ENCODE measurements around the gene KCNIP1. TPM values are rescaled to one million over a fixed set of nuclear protein-coding genes. Genes with fewer than 3 reads are reported as not detected.
A peak's percentile ranks its signal among the peaks of the same experiment; 100 is the strongest.

Gene KCNIP1
- total RNA-seq, 4 donors from 2014 or later, result 0.97 to 1.7 TPM; not detected in 2

DNA sequence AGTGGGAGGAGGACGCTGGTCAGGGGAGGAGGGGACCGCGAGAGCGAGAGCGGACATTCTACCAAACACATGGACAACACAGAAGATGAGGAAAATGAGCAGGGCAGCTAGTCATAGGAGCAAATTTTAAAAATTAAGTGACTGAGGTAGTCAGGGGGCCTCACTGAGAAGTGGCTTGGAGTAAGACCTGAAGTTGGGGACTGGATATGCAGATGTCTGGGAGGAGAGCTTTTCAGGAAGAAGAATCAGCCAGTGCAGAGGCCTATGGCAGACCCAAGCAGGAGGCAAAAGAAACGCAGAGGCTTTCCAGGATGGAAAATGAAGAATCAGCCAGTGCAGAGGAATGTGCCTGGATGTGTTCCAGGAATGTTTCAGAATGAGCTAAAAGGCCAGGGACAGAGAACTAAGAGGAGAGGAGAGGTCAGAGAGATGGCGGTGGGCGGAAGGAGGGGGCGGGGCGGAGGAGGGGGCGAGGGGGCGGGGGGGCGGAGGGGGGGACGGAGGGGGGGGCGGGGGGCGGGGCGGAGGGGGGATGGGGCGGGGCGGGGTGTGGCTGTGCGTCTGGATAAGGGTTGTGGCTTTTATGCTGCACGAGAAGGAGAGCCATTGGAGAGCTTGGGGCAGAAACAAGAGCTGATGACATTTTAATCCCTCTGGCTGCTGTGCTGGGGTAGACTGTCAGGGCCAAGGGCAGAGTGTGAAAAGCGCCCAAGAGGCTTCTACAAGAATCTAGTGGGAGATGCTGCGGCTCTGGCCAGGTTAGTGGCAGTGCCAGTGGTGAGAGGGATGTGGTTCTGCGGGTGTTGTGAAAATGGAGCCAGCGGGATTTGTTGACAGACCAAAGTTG is 129.6 kb downstream of the KCNIP1 start:
- H3K27me3 ChIP-seq, result no peaks in the 10 kb centered on the region
- peak overlapping the region; percentile 31 to 50 (median 36) for H3K4me3 ChIP-seq
- peaks cover 16 to 29% (median 26%) of the 10 kb centered on the region in 4 donors for H3K4me1 ChIP-seq
- TF ChIP-seq POLR2AphosphoS5 (IDR thresholded peaks at IDR 0.05) (peak in 1 of 2 donors; percentile 61), EP300 (IDR thresholded peaks at IDR 0.05) (no peak), POLR2A (IDR thresholded peaks at IDR 0.05; ENCODE audit: low read depth) (no peak)
- TF ChIP-seq, protein P1, sequence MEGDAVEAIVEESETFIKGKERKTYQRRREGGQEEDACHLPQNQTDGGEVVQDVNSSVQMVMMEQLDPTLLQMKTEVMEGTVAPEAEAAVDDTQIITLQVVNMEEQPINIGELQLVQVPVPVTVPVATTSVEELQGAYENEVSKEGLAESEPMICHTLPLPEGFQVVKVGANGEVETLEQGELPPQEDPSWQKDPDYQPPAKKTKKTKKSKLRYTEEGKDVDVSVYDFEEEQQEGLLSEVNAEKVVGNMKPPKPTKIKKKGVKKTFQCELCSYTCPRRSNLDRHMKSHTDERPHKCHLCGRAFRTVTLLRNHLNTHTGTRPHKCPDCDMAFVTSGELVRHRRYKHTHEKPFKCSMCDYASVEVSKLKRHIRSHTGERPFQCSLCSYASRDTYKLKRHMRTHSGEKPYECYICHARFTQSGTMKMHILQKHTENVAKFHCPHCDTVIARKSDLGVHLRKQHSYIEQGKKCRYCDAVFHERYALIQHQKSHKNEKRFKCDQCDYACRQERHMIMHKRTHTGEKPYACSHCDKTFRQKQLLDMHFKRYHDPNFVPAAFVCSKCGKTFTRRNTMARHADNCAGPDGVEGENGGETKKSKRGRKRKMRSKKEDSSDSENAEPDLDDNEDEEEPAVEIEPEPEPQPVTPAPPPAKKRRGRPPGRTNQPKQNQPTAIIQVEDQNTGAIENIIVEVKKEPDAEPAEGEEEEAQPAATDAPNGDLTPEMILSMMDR (IDR thresholded peaks at IDR 0.05), result peak in 1 of 3 experiments; percentile 1
- intact Hi-C loops (cut with DNase I), result loop anchor here (2.0 to 10.0 kb wide), 3 partner anchors 161 to 406 kb away; no protein-coding TSS in a partner anchor
- no peaks in the 10 kb centered on the region for H3K36me3 ChIP-seq
- DNase-seq (ENCODE audit: extremely low spot score), result no peak
- 3% methylated on average over 19 of the region's 25 CpGs for WGBS
- H3K9me3 ChIP-seq, result no peaks in the 10 kb centered on the region
- peak overlapping the region; percentile 81 to 87 (median 82) for H3K27ac ChIP-seq (replicated peaks in 1 of 4)

DNA sequence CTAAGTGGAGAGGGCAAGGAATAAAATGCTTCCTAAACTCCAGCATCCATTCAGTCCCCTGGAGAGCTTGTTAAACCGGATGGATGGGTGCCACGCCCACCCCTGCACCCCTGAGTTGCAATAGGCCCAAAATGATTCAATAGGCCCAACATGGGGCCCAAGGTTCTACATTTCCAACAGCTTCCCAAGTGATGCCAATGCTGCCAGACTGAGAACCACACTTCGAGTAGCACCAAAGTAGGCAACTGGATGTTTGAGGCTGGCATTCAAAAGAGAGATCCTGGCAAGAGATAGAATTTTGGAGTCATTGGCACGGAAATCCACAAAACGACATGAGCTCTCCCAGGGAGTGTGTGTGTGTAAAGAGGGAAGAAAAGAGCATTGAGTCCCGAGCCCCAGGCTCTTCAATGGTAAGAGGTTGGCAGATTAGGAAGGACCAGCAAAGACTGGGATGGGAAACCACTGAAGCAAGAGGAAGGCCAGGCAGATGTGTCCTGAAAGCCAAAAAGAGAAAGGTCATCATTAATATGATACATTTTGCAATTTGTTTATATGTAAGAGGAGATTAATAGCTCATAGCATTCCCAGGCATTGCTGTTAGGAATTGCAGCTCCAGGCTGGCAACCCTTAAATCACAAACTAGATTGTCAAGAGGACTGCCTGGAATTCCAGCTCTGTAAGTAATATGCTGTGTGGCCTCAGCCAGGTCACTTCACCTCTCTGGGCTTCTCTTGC is 130.6 kb downstream of the KCNIP1 start:
- intact Hi-C loops (cut with DNase I), result loop anchor here (5.0 to 10.0 kb wide), 2 partner anchors 160 to 407 kb away; no protein-coding TSS in a partner anchor
- 85% methylated on average over 6 of the region's 6 CpGs for WGBS

DNA sequence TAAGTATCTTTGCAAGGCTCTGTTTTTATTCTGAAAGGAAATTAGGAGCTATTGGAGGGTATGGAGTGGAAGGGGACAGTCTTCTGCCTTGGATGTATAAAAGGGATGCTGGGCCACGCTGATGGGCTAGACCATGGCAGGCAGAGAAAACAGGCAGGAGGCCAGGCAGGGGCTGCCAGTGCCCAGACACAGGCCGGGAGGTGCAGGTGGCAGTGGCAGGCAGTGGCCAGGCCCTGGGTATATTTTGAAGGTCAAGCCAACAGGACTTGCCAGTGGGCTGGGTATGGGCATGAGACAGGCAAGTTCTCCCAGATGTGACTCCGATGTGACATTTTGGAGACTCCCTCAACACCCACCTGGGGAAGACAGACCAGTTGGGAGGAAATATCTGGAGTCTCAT is 131.9 kb downstream of the KCNIP1 start:
- no peak for DNase-seq (ENCODE audit: extremely low spot score)
- Histone ChIP-seq H3K4me1 (peaks cover 16 to 33% (median 26%) of the 10 kb centered on the region in 4 donors), H3K36me3 (no peaks in the 10 kb centered on the region), H3K4me3 (no peak overlapping the region), H3K27ac (replicated peaks in 1 of 4) (no peak overlapping the region), H3K9me3 (no peaks in the 10 kb centered on the region), H3K27me3 (no peaks in the 10 kb centered on the region)
- intact Hi-C loops (cut with DNase I), result loop anchor here (10.0 kb wide), 1 partner anchor 159 kb away; no protein-coding TSS in a partner anchor
- 85% methylated on average over 3 of the region's 3 CpGs for WGBS
- no peak for TF ChIP-seq POLR2A (IDR thresholded peaks at IDR 0.05; ENCODE audit: low read depth)
- TF ChIP-seq, protein P1 (IDR thresholded peaks at IDR 0.05), result no peak

More for the DNA sequence above, 130.6 kb downstream of the KCNIP1 start:
- TF ChIP-seq, protein P1 (IDR thresholded peaks at IDR 0.05), result no peak
- TF ChIP-seq POLR2A (IDR thresholded peaks at IDR 0.05; ENCODE audit: low read depth) (no peak), POLR2AphosphoS5 (IDR thresholded peaks at IDR 0.05) (no peak), EP300 (IDR thresholded peaks at IDR 0.05) (no peak)
- no peaks in the 10 kb centered on the region for H3K27me3 ChIP-seq
- no peak for DNase-seq (ENCODE audit: extremely low spot score)
- H3K36me3 ChIP-seq, result no peaks in the 10 kb centered on the region
- H3K4me1 ChIP-seq, result peaks cover 16 to 34% (median 26%) of the 10 kb centered on the region in 4 donors
- H3K27ac ChIP-seq (replicated peaks in 1 of 4), result peak overlapping the region; percentile 73 to 87 (median 82)
- H3K9me3 ChIP-seq, result no peaks in the 10 kb centered on the region
- peak overlapping the region in 1 of 4 donors; percentile 31 for H3K4me3 ChIP-seq

DNA sequence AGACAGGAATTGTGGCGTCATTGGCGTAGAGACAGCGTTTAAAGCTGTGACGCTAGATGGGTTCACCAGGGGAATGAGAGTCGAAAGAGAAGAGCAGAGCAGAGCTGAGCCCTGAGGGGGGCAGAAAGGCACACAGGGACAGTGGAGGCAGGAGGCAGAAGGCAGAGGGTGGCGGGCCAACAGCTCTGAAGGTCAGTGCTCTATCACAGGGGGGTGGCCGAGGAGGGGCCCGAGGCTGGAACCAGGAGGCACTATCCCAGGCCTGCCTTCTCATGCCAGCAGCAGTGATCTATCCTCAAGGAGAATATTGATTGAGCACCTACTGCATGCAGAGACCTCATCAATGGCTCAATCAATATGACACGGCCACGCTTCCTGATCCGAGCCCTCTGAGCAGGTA is 132.4 kb downstream of the KCNIP1 start:
- Histone ChIP-seq H3K4me1 (peaks cover 16 to 28% (median 22%) of the 10 kb centered on the region in 4 donors), H3K4me3 (no peak overlapping the region), H3K9me3 (no peaks in the 10 kb centered on the region), H3K27ac (replicated peaks in 1 of 4) (no peak overlapping the region), H3K36me3 (no peaks in the 10 kb centered on the region), H3K27me3 (peaks cover 0 to 4% (median 0%) of the 10 kb centered on the region in 4 donors)
- WGBS, result 94% methylated on average over 11 of the region's 11 CpGs
- TF ChIP-seq, protein P1 (IDR thresholded peaks at IDR 0.05), result no peak
- TF ChIP-seq POLR2AphosphoS5 (IDR thresholded peaks at IDR 0.05) (no peak), EP300 (IDR thresholded peaks at IDR 0.05) (no peak), POLR2A (IDR thresholded peaks at IDR 0.05; ENCODE audit: low read depth) (no peak)
- intact Hi-C loops (cut with DNase I), result loop anchor here (10.0 kb wide), 1 partner anchor 159 kb away; no protein-coding TSS in a partner anchor
- no peak for DNase-seq (ENCODE audit: extremely low spot score)

Measured in esophagus muscularis mucosa (tissue), 4 donors.